ENCODE results near the gene SLC2A1.
"Not testable (repeated sequence)": the region's sequence is repeated elsewhere in the genome, so short reads cannot be mapped to it uniquely, and the experiment has no call there.

Gene SLC2A1

DNA sequence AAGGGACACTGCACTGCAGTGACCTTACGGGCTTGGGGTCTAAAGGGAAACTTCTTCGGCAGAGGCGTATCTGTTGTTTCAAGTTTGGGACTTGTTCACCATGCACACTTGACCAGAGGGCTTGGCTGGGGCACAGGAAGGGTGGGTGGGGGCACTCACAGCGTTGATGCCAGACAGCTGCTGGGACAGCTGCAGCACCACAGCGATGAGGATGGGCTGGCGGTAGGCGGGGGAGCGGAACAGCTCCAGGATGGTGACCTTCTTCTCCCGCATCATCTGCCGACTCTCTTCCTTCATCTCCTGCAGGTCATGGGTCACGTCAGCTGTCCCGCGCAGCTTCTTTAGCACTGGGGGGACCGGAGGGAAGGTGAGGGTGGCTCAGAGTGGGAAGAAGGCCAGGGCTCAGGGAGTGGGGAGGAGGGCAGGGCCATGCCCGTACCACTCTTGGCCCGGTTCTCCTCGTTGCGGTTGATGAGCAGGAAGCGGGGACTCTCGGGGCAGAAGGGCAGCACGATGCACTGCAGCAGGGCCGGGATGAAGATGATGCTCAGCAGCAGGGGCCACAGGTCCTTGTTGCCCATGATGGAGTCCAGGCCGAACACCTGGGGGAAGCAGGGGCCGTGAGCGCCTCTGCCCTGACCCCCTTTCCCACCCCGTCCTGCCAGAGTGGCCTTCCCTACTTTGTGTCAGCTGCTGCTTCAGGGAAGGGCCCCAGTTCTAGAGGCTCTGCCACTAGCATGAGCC, 29.1 kb downstream of the SLC2A1 start:
- DNase-seq (ENCODE audit: low read depth) = no peak

GRCh38 chr1:42928859-42929258, 29.8 kb downstream of the SLC2A1 start:
- no peak for DNase-seq (ENCODE audit: low read depth)

- no peak for DNase-seq (ENCODE audit: low read depth)
Measured at GRCh38 chr1:42927920-42928505, 30.7 kb downstream of the SLC2A1 start.

DNA sequence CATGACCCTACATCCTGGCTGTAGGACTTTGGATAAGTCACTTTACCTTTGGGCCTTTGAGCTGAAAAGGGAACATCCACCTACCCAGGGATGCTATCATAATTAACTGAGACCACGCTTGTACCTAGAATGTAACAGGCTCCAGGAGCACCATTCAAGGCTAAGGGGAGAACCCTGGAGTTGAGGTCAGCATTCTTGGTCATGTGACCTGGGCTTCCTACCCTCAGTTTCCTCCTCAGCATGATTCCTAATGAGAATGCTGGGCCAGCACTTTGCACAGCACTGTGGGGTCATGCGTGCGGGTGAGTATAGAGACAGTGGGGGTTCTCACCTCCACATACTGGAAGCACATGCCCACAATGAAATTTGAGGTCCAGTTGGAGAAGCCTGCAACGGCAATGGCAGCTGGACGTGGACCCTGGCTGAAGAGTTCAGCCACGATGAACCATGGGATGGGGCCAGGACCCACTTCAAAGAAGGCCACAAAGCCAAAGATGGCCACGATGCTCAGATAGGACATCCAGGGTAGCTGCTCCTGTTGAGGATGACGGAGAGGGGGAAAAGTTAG, 31.3 kb downstream of the SLC2A1 start:
- no peak for DNase-seq (ENCODE audit: low read depth)

DNA sequence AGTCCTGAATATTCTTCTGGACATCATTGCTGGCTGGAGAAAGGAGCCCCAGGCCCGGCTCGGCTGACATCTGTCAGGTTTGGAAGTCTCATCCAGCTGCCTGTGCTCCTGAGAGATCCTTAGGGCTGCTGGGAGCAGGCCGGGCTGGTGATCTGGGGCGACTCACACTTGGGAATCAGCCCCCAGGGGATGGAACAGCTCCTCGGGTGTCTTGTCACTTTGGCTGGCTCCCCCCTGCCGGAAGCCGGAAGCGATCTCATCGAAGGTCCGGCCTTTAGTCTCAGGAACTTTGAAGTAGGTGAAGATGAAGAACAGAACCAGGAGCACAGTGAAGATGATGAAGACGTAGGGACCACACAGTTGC, 31.8 kb downstream of the SLC2A1 start:
- DNase-seq (ENCODE audit: low read depth) = no peak

- DNase-seq (ENCODE audit: low read depth) = no peak
Measured at GRCh38 chr1:42926235-42926878, 32.3 kb downstream of the SLC2A1 start.

DNA sequence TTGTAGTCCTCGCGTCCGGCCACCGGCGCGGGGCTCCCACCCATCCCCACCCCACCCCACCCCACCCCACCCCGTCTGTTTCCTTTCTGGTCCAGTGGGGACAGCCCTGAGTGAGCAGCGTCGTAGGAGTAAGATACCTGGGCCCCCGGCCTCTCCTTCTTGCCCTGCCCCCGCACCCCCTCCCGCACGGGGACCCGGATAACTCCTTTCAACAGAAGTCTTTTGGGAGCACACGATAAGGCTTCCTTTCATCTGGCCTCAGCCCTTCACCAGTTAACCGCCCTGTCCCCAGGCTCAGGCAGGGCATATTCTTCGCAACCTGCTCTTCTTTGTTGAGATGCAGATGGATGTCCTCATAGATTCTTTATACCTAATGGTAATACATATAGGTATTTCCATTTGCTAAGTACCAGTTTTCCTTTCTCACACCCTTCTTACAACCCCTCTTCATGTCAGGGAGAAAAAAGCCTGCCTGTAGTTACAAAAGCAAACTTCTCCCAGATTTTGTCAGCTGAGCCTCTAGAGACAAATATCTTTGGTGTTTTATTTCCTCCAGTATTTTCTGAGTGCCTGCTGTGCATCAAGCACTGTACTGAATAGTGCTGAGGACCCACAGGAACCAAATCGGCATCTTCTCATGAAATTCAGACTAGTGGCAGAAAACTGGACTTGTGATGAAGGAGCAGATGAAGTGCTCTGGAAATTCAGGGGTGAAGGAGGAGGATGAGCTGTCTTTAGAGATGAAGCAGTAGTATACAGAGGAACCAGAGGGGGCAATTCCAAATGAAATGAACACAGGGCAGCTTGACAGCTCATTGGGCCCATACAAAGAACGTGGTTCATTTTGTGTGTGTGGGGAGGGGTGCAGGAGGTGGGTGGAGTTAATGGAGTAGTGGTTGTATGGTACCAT, 33.6 kb downstream of the SLC2A1 start:
- no peak for DNase-seq (ENCODE audit: low read depth)

GRCh38 chr1:42924082-42924850, 34.4 kb downstream of the SLC2A1 start:
- DNase-seq (ENCODE audit: low read depth) = peak; percentile 83

- no peak for DNase-seq (ENCODE audit: low read depth)
Measured at GRCh38 chr1:42923367-42924081, 35.1 kb downstream of the SLC2A1 start.

- DNase-seq (ENCODE audit: low read depth) = no peak
Measured at GRCh38 chr1:42922687-42923366, 35.8 kb downstream of the SLC2A1 start.

GRCh38 chr1:42921769-42922168, 36.9 kb downstream of the SLC2A1 start:
- DNase-seq (ENCODE audit: low read depth) = no peak

DNA sequence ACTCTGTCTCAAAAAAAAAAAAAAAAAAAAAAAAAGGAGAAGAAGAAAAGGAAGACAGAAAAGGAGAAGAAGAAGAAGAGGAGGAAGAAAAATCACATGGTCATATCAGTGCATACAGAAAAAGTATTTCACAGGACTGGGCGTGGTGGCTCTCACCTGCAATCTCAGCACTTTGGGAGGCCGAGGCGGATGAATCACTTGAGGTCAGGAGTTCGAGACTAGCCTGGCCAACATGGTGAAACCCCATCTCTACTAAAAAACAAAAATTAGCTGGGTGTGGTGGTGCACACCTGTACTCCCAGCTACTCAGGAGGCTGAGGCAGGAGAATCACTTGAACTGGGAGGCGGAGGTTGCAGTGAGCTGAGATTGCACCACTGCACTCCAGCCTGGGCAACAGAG, 39.0 kb downstream of the SLC2A1 start:
- DNase-seq (ENCODE audit: low read depth) = not testable (repeated sequence)

- DNase-seq (ENCODE audit: low read depth) = no peak
Measured at GRCh38 chr1:42917241-42917495, 41.5 kb downstream of the SLC2A1 start.

- no peak for DNase-seq (ENCODE audit: low read depth)
Measured at GRCh38 chr1:42915456-42915855, 43.2 kb downstream of the SLC2A1 start.

DNA sequence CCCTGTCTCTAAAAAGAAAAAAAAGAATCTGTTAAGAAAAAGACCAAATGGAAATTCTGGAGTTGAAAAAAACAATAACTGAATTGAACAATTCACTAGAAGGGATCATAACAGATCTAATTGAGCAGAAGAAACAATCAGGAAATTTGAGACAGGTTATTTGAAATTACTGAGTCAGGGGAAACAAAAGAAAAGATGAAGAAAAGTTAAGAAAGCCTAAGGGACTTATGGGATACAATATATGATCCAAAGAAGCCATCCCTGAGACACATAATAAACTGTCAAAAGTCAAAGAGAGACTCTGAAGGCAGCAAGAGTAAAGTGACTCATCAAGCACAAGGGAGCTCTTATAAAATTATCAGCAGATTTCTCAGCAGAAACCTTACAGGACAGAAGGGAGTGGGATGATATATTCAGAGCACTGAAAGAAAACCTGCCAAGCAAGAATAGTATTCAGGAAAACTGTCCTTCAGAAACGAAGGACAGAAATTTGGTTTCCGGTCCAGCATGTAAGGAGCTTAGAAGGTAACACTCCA, 44.5 kb downstream of the SLC2A1 start:
- no peak for DNase-seq (ENCODE audit: low read depth)

GRCh38 chr1:42913426-42914091, 45.1 kb downstream of the SLC2A1 start:
- peak; percentile 27 for DNase-seq (ENCODE audit: low read depth)

- DNase-seq (ENCODE audit: low read depth) = no peak
Measured at GRCh38 chr1:42910985-42911384, 47.7 kb downstream of the SLC2A1 start.

- DNase-seq (ENCODE audit: low read depth) = no peak
Measured at GRCh38 chr1:42908046-42908445, 50.6 kb downstream of the SLC2A1 start.

DNA sequence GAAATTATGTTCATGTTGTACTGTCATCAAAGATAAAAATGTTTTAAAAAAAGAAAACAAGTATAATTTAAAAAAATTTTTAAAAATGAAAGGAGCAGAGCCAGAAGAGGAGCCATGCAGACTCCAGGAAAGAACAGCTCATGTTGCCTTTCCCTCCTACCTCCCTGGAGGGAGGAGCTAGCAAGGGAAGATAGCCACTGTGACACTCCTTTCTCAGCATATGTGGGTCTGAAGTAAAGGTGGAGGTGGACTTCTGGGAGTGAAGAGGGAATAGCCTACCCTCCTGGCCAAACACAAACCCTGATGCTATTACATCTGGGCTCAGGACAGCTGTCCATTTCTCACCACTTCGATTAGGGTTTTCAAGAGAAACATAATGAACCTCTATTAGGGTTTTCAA, 54.2 kb downstream of the SLC2A1 start:
- DNase-seq (ENCODE audit: low read depth) = no peak

GRCh38 chr1:42899960-42900359, 58.7 kb downstream of the SLC2A1 start:
- not testable (repeated sequence) for DNase-seq (ENCODE audit: low read depth)

Data from stimulated activated CD8-positive, alpha-beta memory T cell treated with anti-CD3 and anti-CD28 coated beads, Interleukin-12 subunit alpha, Interleukin-12 subunit beta, amount 100 ng/mL, for 1 hour (primary cell).